ENCODE measurements around the gene CABP1. TPM values are rescaled to one million over a fixed set of nuclear protein-coding genes. Genes with fewer than 3 reads are reported as not detected.

CABP1 gene
- total RNA-seq, 4 donors from 2014 or later: 2.1 to 14.7 (median 6.6) TPM

DNA sequence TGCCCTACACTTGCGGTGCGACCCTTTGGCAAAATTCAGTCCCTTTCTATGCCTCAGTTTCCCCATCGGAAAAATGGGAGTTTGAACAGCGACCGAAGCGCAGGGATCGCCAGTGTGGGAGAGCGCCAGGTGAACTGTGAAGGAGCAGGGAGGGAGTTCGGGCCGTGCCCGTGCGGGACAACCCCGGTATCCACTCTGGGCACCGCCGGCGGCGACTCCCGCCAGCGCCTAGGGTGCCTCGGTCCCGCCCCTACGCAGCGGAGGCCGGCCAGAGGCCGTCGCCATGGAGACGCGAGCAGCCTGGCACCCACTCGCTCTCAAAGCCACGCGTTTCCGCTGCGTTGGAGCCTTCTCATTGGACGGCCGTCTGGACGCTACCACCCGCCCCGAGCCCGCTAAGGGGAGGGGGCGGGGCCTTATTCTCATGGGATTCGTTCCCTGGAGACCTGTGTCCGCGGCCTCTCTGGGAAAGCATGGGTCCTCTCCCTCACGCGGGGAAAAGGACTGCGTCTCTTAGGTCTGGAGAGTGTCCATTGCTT, 45.8 kb downstream of the CABP1 start:
- DNase-seq (ENCODE audit: low spot score) (peak; percentile 92), ATAC-seq (ENCODE audit: low FRiP score) (peak; percentile 94)
- TF ChIP-seq, protein P1, sequence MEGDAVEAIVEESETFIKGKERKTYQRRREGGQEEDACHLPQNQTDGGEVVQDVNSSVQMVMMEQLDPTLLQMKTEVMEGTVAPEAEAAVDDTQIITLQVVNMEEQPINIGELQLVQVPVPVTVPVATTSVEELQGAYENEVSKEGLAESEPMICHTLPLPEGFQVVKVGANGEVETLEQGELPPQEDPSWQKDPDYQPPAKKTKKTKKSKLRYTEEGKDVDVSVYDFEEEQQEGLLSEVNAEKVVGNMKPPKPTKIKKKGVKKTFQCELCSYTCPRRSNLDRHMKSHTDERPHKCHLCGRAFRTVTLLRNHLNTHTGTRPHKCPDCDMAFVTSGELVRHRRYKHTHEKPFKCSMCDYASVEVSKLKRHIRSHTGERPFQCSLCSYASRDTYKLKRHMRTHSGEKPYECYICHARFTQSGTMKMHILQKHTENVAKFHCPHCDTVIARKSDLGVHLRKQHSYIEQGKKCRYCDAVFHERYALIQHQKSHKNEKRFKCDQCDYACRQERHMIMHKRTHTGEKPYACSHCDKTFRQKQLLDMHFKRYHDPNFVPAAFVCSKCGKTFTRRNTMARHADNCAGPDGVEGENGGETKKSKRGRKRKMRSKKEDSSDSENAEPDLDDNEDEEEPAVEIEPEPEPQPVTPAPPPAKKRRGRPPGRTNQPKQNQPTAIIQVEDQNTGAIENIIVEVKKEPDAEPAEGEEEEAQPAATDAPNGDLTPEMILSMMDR (IDR thresholded peaks at IDR 0.05): no peak

DNA sequence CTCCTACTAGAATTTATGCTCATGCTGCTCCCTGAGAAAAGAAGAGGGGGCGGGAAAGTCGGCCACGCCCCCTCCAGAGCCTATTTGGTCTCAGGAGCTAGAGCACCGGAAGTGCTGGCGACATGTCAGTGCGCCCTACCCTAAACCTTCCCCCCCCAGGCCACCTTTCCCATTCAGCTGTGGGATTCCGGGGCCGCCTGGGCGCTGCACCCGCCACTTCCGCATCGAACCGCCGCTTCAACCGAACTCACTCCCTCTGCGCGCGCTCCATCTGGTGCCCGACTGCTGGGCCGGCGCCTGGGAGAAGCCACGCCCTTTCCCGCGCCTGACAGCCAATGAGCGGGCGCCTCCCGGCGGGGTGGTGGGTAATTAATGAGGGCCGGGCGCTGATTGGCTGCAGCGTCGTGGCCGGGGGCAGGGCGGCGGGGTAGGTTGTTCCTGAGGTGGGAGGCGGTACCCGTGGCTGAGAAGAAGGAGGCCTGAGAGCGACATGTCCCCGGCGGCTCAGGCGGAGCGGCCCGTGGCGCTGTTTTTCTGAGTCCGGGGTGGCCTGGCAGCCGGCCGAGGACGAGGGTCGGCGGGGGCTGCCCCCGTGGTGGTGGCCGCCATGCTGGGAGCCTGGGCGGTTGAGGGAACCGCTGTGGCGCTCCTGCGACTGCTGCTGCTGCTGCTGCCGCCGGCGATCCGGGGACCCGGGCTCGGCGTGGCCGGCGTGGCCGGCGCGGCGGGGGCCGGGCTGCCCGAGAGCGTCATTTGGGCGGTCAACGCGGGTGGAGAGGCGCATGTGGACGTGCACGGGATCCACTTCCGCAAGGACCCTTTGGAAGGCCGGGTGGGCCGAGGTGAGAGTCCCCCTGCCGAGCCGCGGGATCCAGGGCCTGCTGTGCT, 46.5 kb downstream of the CABP1 start, which contains the start of gene MLEC:
Gene MLEC, plus strand, starts transcription at position 460 of the 888 bp plus-strand sequence. Its CDS starts 148 bp downstream, at position 608.
- peak; percentile 89 for ATAC-seq (ENCODE audit: low FRiP score)
- peak; percentile 97 for DNase-seq (ENCODE audit: low spot score)
- TF ChIP-seq, protein P1 (IDR thresholded peaks at IDR 0.05): no peak

DNA sequence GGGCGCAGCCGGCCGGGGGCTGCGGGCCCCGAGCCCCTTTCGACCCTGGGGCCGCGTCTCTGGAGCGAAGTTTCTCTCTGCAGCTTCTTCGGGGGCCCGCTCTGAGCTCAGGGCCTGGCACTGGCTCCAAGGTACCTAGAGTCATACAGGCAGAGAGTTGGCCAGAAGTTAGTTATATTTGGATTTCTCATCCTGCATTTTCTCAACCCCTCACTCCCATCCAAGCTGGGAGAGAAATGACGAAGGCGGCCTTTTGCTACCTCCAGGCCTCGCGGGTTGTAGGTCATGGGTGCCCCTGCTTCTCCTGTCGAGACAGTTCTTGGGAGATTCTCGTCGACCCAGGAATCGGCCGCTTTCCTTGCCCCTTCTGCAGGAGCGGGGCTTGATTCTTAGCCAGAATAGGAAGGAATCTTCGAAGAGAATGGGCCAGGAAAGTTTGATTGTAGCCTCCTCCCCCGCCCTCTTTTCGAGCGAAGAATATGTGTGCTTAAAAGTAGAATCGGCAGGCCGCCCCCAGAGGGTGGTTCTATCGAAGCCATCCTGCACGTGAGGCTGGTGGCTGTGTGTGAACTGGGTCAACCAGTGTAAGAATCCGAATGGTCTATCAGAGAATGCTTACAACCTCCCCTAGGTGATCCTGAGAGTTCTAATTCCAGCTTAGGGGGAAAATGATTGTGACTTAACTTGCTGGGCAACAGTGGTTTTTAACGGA, 47.3 kb downstream of the CABP1 start:
- TF ChIP-seq, protein P1 (IDR thresholded peaks at IDR 0.05): no peak
- ATAC-seq (ENCODE audit: low FRiP score) (no peak), DNase-seq (ENCODE audit: low spot score) (no peak)

DNA sequence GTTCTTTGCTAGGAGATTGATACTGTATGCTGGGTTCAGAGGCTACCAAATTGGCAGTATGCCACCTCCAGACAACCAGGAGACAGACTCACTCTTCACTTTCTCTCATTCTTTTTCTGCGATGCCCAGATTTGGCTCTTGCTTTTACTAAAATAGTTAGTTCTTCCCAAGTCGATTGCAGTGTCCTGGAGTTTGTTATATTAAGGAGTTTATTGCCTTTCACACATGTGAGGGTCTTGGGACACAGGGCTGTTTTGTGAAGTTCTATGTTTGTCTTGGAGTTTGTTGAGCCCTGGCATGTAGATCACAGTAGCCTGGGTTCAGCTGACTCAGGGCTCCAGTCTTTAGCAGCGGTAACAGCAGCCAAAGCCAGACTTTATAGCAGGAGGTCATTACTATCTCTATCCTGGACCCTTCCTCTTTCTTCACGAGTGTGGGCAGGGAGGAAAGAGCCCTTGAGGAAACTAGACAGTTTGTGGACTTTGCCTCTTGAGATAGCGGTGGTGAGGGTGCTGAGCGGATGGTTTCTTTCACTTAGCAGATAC, 48.2 kb downstream of the CABP1 start:
- no peak for ATAC-seq (ENCODE audit: low FRiP score)
- TF ChIP-seq, protein P1 (IDR thresholded peaks at IDR 0.05): no peak
- no peak for DNase-seq (ENCODE audit: low spot score)

DNA sequence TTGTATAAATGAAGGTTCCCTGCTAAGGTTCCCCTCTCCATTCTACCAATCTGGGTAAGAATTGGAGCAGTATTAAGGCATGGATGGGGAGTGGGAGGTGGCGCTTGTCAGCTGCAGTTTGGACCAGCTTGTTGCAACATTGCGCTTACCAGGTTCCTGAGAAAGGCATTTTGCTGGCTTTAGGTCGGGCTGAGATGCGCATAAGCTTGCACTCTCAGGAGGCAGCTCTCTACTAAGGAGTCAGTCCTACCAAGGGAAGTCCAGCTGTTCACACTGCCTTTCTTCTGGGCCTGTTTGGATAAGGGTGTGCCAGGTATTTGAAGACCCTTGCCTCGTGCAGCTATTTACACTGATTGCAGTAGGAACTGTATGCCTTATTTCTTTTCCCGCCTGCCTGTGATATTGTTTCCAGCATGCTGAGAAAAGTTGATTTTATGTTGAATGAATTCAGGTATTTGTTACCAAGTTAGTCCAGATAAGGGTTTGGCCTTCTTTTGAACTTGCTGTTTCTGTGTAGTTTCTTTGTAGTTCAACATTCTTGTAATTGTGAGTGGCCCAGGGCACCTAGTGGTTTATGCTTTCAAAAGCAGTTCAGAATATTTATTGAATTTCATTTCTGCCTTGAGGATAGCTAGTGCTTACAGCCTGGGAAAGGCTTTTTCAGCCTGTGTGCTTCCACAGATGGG, 49.1 kb downstream of the CABP1 start:
- no peak for ATAC-seq (ENCODE audit: low FRiP score)
- DNase-seq (ENCODE audit: low spot score): no peak
- TF ChIP-seq, protein P1 (IDR thresholded peaks at IDR 0.05): no peak

DNA sequence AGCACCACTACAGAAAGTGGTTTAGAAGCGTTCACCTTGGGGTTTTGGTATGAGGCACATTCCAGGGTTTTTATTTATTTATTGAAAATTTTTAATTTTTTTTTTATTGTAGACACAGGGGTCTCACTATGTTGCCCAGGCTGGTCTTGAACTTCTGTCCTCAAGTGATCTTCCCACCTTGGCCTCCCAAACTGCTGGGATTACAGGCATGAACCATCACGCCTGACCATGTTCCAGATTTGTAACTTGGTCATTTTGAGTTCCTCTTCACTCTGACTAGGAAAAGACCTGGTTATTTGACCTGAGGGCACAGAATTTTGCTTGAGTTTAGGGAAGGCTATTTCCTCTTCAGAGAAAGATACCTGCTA, 49.6 kb downstream of the CABP1 start:
- TF ChIP-seq, protein P1 (IDR thresholded peaks at IDR 0.05): no peak
- no peak for DNase-seq (ENCODE audit: low spot score)
- ATAC-seq (ENCODE audit: low FRiP score): no peak

Data from omental fat pad (tissue), 4 donors.